GM18907 (cell line): ENCODE results near the gene DERA.
"Not testable (repeated sequence)": the region's sequence is repeated elsewhere in the genome, so short reads cannot be mapped to it uniquely, and the experiment has no call there.

ENCODE experiments used
- ATAC-seq: cut with Tn5 transposase; IDR thresholded peaks from one replicate; pipeline ENCODE4 v1.9.1; 2021; ENCODE audit warnings: mild to moderate bottlenecking, moderate library complexity; ENCODE audit not compliant: unreplicated experiment

DERA gene

DNA sequence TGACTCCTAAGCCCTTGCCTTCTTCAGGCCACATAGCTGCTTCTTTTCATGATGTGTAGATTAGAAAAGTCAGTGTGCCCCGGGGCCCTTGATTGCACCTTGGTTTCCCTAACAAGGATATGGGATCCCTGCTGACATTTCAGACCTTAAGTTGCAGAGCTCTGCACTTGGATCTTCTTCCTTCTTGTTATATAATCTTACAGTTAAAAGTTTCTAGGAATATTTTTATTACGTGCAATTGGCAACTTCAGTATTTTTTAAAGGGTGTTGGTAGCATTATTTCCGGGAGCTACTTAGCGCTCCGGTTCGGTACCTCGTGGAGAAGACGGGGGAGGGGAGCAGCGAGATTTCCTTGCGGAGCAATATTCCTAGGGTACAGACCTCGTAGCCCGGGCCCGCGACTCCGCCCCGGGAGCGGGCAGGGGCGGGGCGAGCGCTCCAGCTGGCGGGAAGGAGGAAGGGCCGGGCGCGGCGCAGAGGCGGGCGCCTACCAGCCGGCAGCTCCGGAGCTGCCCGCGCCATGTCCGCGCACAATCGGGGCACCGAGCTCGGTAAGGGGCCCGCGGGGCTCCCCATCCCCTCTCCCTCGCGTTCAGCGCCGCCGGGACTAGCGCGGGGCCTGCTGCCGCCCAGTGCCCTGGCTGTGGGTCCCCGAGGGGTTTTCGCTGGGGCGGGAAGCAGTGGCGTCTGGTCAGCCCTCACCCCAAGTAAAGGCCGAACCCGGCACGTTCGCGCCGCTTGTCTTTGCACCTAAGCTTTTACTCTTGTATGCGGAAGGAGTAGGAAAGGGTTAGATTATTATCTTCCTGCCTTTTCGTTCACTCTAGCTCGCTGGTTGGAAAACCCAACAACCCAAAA lies at the start of gene DERA:
Gene DERA, plus strand, starts transcription at position 469 of the 858 bp plus-strand sequence. Its CDS starts 52 bp downstream, at position 521.
- peak; percentile 95 for ATAC-seq

DNA sequence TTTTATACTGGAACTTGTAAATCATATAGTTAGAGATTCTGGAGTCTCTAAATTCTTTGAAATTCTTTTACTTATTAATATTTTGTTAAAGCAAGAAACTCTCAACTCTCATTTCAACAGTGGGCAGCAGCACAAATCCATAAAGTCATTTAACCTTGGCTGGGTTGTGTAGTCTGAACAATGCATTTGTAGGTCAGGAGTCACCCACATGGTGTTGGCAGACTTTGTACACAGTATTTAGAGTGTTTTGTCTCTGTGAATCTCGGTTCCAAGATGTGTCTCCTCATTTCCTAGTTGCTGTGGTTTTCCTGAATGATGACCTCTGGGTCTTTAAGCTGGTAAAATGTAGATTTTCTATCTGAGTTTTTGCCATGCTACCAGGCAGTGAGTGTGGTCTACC lies 49.7 kb upstream of the DERA start:
- ATAC-seq, result no peak

DNA sequence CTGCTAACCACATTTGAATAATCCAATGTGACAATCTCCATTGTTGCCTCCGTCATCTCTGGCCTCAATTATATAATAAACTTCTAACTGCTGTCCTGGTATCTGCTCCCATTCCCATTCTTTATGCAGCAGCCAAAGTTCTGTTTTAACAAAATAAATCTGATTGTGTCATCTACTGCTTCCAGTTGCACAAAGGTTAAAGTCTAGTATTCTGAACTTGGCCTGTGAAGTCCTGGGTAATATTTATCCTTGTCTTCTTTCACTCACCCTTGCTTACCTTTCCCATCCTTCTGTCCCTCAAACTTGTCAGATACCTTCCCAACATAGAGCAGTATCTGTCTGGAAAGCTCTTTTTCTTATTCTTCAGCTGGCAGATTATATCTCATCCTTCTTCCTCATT lies 48.3 kb upstream of the DERA start:
- no peak for ATAC-seq

DNA sequence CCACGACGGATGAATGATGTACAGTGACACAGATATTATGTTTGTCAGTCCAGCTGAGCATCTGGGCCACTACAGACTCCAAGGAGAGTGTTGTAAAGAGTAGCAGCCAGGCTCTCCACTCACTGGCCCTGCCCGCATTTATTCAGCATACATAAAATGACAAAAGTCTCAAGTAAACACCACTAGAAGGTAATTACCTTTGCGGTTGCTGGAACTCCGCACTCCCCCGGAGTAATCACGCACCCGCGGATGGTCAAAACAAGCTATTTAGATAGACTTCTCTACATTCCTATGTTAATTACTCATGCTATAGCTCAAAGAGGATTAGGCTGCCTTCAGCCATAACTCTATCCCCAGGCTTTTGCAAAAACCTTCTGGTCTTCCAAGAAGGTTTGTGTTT lies 47.8 kb upstream of the DERA start:
- no peak for ATAC-seq

DNA sequence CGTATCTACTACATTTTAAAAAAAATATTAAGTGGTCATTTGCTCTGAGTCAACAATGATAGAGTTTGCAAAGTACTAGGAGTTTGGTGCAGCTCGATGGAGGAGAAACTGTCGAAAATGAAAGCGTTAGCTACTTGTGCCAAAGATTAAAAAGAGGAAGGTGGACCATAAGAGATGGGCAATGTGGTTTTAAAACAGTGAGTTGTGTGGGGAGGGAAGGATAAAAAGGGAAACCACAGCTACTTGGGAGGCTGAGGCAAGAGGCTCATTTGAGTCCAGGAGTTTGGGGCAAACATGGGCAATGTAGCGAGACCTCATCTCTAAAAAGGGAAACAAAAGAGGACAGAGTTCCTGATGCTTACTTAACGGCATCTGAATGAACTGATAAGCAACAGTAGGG lies 47.1 kb upstream of the DERA start:
- ATAC-seq, result peak; percentile 94

DNA sequence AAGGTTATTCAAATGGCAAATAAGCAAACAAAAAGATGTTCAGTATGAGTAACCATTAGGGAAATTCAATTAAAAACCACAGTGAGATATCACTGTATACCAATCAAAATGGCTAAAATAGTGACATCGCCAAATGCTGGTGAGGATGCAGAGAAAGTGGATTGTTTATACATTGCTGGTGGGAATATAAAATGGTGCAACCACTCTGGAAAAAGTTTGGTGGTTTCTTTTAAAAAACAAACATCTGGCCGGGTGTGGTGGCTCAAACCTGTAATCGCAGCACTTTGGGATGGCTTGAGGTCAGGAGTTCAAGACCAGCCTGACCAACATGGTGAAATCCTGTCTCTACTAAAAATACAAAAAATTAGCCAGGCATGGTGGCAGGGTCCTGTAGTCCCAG lies 42.9 kb upstream of the DERA start:
- ATAC-seq, result no peak

DNA sequence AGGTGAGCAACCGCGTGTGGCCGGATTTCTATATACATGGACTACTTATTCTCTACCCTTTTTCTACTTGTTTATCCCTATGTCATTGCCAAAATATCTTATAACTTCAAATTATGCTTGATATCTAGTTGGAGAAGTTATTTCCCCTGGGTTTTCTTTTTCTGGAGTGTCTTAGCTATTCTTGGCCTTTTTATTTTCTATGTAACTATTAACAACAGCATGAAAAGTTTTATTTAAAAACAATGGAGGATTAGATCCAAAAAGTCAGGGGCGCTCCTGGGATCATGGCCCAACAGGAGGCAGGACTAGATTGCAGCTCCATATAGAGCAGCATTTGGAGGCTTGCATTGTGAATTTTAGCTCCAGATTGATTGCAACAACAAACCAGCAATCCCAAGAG lies 37.6 kb upstream of the DERA start:
- ATAC-seq, result no peak

DNA sequence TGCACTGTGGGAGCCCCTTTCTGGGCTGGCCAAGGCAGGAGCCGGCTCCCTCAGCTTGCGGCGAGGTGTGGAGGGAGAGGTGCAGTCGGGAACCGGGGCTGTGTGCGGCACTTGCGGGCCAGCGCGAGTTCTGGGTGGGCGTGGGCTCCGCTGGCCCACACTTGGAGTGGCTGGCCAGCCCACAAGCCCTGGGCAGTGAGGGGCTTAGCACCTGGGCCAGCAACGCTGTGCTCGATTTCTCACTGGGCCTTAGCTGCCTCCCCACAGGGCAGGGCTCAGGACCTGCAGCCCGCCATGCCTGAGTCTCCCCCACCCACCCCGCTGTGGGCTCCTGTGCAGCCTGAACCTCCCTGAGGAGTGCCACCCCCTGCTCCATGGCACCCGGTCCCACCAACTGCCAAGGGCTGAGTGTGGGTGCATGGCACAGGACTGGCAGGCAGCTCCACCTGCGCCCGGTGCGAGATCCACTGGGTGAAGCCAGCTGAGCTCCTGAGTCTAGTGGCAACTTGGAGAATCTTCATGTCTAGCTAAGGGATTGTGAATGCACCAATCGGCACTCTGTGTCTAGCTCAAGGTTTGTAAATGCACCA lies 36.5 kb upstream of the DERA start:
- not testable (repeated sequence) for ATAC-seq

DNA sequence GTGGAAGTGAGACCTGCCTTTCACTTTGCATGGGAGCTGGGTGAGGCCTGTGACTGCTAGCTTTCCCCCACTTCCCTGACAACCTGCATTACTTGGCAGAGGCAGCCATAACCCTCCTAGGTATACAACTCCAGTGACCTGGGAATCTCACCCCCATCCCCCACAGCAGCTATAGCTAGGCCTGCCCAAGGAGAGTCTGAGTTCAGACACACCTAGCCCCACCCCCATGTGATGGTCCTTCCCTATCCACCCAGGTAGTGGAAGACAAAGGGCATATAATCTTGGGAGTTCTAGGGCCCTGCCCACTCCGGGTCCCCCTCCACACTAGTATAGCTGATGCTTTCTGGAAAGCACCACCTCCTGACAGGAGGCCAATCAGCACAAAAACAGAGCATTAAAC lies 35.3 kb upstream of the DERA start:
- ATAC-seq, result no peak

DNA sequence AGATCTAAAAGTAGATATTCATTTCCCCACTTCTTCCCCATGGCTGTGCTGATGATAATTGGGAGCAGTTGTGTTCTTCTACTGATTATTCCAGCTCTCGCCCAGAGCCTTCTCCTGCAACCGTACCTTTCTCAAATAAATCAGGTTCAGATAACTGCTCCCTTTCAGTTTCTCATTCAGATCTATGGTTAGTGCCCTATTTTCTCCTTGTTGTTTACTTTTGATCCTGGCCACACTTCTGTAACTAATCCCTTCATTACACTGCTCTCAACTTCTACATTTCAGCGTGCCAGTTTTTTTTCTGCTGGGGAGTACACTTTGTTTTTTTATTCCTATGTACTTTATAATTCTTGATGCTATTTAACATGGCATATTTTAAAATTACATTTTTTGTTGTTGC lies 31.7 kb upstream of the DERA start:
- no peak for ATAC-seq

DNA sequence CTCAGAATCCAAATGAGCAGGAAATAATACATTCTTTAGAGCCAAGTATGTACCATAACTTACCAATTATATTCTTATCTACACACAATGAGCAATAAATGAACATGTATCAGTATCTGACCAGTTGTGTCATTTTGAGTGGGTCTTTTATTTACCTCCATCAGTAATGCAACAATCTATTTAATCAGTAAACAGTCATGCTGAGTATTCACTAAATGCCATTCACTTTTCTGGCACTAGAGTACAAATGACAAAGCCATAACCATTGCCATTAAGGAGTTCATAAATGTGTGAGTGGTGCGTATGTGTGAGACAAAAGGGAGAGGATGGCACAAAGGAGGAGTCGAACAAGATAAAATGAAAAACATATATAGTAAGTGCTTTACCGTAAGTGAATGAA lies 30.4 kb upstream of the DERA start:
- no peak for ATAC-seq

DNA sequence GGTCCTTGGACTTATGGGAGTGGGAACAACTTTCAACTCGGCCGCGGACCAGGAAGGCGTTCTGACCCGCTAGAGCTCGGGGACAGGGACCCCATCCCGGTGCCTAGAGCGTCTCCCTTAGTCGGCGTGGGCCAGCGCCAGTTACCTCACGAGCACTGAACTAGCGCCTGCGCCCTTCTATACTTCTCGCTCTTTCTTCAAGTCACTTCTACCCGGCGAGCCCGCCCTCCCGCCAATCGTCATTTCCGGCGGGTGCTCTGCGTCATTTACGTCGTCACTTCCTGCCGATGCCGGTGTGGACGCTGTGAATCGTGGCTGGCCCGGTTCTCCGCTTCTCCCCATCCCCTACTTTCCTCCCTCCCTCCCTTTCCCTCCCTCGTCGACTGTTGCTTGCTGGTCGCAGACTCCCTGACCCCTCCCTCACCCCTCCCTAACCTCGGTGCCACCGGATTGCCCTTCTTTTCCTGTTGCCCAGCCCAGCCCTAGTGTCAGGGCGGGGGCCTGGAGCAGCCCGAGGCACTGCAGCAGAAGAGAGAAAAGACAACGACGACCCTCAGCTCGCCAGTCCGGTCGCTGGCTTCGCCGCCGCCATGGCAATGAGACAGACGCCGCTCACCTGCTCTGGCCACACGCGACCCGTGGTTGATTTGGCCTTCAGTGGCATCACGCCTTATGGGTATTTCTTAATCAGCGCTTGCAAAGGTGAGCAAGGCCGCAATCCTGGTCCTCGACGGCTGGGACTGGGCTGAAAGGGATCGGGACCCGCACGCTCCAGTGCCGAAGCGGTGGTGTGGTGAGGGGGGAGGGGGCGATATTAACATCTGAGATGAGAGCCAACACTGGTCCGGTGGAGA lies 28.8 kb upstream of the DERA start, which contains the start of gene STRAP:
Gene STRAP, plus strand, starts transcription at position 270 of the 854 bp plus-strand sequence. Its CDS starts 321 bp downstream, at position 591.
- ATAC-seq, result peak; percentile 98

DNA sequence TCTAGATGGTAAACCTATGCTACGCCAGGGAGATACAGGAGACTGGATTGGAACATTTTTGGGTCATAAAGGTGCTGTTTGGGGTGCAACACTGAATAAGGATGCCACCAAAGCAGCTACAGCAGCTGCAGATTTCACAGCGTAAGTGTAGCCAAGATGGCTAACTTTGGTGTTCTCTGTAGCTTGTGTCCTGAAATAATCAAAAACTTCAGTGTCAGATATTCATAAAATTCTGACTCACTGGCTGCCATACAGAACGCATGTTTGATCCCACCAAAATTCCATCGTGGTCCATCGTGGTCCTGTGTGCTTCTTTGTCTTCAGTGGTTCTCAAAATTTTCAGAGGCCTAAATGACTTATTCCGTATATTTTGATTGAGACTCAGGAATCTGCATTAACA lies 27.6 kb upstream of the DERA start:
- ATAC-seq, result no peak

DNA sequence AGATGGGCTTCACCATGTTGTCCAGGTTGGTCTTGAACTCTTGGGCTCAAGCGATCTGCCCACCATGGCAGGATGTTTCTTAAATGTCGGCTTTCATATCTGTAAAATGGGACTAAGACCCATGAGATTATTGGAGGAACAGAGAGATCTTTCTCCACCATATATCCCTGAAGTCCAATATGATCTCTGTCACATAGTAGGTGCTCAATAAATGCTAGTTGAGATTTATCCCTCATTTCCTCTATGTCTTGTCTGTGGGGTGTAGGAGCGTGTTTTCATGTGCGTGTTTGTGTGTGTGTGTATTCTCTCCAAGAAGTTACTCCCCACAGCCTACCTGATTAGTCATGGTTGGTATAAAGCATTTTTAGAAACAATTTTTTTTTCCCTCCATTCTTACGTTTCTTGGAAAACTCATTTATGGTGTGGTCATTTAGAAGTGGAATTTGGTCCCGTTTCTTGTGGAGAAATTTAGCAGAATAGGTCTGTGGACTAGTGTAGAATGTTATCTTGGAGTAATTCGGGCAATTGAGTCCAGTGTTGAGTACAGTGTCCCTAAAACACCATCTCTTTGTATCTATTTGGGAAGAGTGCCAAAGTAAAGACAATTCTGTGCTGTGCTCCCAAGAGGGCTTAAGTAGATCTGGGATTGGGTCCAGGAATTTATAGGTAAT lies 24.6 kb upstream of the DERA start:
- ATAC-seq, result no peak

DNA sequence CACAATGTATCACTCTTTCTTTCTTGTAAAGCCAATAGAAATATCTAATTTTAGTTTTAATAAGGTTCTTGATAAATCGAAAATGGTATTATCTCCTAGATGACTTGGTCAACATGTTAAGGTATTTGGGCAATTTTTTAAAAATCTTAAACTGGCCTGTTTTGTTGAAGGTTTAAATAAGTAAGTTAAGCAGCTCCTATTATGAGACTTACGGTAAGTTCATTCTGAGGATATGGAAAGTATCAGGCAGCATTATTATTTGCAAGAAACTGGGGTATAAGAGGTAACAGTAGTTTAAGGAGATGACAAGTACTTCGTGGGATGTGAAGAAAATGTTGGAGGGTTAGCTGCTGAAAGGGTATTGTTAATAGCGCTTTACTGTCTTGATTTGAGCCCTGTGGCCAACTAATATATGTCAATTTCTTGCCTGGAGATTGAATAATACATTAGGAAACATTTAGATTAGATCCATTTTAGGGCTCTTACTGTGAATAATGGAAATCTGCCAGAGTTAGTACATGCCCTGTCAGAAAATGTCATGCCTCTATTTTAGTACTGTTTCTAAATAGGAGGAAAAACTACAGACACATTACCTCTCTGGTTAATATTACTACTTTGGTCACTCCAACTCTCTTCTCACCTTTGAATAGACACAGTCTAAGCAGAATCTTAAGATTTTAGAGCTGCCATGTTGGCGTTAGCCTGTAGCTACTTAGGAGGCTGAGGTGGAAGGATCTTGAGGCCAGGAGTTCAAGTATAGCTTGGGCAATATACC lies 23.9 kb upstream of the DERA start:
- no peak for ATAC-seq

DNA sequence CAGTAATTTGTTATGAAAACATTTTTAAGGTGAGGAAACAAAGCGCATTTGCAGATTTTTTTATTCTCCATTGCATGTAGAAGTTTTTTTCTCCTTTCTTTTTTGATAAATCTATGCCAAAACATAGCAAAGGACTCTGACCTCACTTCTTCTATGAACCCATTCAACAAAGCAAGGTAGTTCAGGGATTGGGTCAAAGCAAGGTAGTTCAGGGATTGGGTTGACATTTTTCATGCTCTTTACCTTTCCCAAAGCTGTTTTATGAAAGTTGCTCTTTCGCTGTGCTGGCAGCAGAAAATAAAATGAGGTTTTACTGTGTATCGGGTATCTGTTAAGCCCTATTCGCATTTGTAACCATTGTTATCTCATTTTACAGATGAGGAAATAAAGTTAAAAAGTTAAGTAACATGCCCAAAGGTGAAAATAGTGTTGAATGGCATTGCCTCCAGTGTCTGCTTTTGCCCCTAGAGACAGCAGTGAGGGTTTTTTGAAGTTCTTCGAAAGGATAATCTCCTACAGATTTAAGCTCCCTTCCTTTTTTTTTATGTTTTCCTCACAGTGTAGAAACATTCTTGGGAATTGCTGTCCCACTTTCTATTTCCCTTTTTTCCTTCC lies 18.4 kb upstream of the DERA start:
- ATAC-seq, result no peak

DNA sequence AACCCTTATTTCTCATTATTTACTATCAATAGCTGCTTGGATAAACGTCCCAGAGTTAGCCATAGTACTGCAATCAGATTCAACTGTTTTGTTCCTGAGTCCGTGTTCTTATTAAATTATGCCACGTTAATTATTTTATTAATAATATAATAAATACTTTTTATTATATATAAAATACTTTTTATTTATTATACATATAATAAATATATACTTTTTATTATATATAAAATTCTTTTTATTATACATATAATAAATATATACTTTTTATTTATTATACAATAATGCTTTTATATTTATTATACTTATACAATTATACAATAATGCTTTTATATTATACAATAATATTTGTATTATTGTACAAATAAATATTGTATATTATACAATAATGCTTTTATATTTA lies 17.9 kb upstream of the DERA start:
- ATAC-seq, result no peak

DNA sequence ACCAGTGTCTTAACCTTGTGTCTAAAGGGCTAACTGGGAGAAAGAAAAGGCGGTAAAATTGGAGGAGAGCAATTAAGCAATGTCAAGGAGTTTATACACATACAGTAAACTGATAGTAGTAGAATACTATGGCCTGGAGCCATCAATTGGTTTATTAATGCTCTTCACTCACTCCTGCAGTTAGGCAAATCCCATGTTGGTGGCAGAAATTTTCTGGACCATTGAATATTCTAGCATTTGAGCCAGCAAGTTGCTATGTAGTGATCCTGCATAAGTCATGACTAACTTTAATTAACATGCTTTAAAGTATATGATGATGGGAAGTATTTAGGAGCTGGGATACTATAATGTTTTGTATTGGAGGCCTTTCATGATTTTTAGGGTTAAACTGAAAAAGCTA lies 14.3 kb upstream of the DERA start:
- ATAC-seq, result no peak

DNA sequence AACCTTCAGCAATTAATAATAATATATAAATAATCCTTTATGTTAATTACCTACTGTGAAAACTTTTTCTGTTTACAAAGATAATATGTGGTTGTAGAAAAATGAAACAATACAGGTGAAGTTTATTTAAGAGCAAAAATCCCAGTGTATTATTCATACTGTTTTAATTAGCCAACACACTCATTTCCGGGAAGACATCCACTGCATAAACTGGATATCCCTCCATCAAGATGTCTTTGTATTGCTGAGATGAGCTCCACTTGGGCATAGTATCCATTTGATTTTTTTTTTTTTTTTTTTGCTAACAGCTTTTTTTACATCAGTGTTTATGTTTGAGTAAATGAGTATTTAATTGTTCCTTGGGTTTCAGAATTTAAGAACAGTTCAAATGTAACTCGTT lies 13.7 kb upstream of the DERA start:
- ATAC-seq, result no peak
